Measurements from ENCODE around the gene DSCAM. TPM values are rescaled to one million over a fixed set of nuclear protein-coding genes. Genes with fewer than 3 reads are reported as not detected.

DSCAM gene
- total RNA-seq, 1 donor from 2014 or later, result not detected

- no peaks in the 10 kb centered on the region for H4K20me1 ChIP-seq (ENCODE audit: low read depth)
- H3F3A ChIP-seq (ENCODE audit: low read depth), result no peaks in the 10 kb centered on the region
- no peak overlapping the region for H3K4me3 ChIP-seq
- no peak overlapping the region for H3K27ac Mint-ChIP-seq
- H3K36me3 ChIP-seq, result no peaks in the 10 kb centered on the region
- H3K9ac ChIP-seq, result no peak overlapping the region
- no peak for DNase-seq (ENCODE audit: low spot score)
- no peak overlapping the region for H3K4me2 ChIP-seq
- peaks cover 21% of the 10 kb centered on the region for H3K4me1 Mint-ChIP-seq
- H3K9me3 Mint-ChIP-seq, result peaks cover 2% of the 10 kb centered on the region
- no peaks in the 10 kb centered on the region for H3K79me2 ChIP-seq (ENCODE audit: low read depth)
- H3K9me3 ChIP-seq (ENCODE audit: low read depth), result no peaks in the 10 kb centered on the region
- H3K4me3 Mint-ChIP-seq, result no peak overlapping the region
- no peaks in the 10 kb centered on the region for H3K36me3 Mint-ChIP-seq
- peaks cover 2% of the 10 kb centered on the region for H3K27me3 Mint-ChIP-seq (ENCODE audit: insufficient read depth, low read depth)
- H2AFZ ChIP-seq (replicated peaks), result no peak overlapping the region
- peaks cover 6% of the 10 kb centered on the region for H3K4me1 ChIP-seq
- TF ChIP-seq, protein P1, sequence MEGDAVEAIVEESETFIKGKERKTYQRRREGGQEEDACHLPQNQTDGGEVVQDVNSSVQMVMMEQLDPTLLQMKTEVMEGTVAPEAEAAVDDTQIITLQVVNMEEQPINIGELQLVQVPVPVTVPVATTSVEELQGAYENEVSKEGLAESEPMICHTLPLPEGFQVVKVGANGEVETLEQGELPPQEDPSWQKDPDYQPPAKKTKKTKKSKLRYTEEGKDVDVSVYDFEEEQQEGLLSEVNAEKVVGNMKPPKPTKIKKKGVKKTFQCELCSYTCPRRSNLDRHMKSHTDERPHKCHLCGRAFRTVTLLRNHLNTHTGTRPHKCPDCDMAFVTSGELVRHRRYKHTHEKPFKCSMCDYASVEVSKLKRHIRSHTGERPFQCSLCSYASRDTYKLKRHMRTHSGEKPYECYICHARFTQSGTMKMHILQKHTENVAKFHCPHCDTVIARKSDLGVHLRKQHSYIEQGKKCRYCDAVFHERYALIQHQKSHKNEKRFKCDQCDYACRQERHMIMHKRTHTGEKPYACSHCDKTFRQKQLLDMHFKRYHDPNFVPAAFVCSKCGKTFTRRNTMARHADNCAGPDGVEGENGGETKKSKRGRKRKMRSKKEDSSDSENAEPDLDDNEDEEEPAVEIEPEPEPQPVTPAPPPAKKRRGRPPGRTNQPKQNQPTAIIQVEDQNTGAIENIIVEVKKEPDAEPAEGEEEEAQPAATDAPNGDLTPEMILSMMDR (IDR thresholded peaks at IDR 0.05), result no peak
- no peak for TF ChIP-seq EZH2 (IDR thresholded peaks at IDR 0.05)
- TF ChIP-seq EZH2phosphoT487 (IDR thresholded peaks at IDR 0.05), result no peak
- H3K27me3 ChIP-seq, result no peaks in the 10 kb centered on the region
- H3K27ac ChIP-seq, result no peak overlapping the region
These were observed 794.7 kb downstream of the DSCAM start for GRCh38 chr21:40052276-40052675.

DNA sequence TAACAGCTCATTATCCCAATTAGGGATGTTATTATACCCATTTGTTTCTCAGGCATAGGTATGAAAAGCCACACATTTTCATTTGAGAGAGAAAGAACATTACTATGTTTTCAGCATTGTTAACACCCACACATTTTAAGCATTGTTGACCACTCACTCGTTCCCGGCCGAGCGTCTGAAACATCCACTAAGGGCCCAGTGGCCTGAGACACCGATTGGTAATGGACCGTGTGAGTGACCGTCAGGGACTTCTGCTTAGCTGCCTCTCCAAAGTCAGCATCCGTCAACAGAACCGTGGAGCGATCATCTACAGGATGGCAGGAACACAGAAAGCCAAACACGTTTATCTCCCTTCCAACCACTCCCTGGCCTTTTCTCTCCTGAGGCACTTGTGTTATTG is 795.2 kb downstream of the DSCAM start:
- Mint-ChIP-seq H3K36me3 (no peaks in the 10 kb centered on the region), H3K9me3 (peaks cover 2% of the 10 kb centered on the region), H3K4me3 (no peak overlapping the region), H3K27me3 (ENCODE audit: insufficient read depth, low read depth) (peaks cover 2% of the 10 kb centered on the region), H3K4me1 (peaks cover 22% of the 10 kb centered on the region), H3K27ac (no peak overlapping the region)
- H3K9ac ChIP-seq, result no peak overlapping the region
- H3K79me2 ChIP-seq (ENCODE audit: low read depth), result no peaks in the 10 kb centered on the region
- H3K4me2 ChIP-seq, result no peak overlapping the region
- peaks cover 6% of the 10 kb centered on the region for H3K4me1 ChIP-seq
- H3K9me3 ChIP-seq (ENCODE audit: low read depth), result no peaks in the 10 kb centered on the region
- H3K36me3 ChIP-seq, result no peaks in the 10 kb centered on the region
- H4K20me1 ChIP-seq (ENCODE audit: low read depth), result no peaks in the 10 kb centered on the region
- no peak overlapping the region for H2AFZ ChIP-seq (replicated peaks)
- no peak overlapping the region for H3K4me3 ChIP-seq
- H3K27ac ChIP-seq, result no peak overlapping the region
- no peaks in the 10 kb centered on the region for H3K27me3 ChIP-seq
- DNase-seq (ENCODE audit: low spot score), result no peak
- H3F3A ChIP-seq (ENCODE audit: low read depth), result no peaks in the 10 kb centered on the region
- TF ChIP-seq, protein P1 (IDR thresholded peaks at IDR 0.05), result no peak
- TF ChIP-seq EZH2 (IDR thresholded peaks at IDR 0.05) (no peak), EZH2phosphoT487 (IDR thresholded peaks at IDR 0.05) (no peak)

- TF ChIP-seq EZH2phosphoT487 (IDR thresholded peaks at IDR 0.05), result no peak
- TF ChIP-seq EZH2 (IDR thresholded peaks at IDR 0.05), result no peak
- TF ChIP-seq, protein P1 (IDR thresholded peaks at IDR 0.05), result no peak
- no peak overlapping the region for H3K9ac ChIP-seq
- H3K27ac ChIP-seq, result no peak overlapping the region
- DNase-seq (ENCODE audit: low spot score), result peak; percentile 19
- H3K4me2 ChIP-seq, result no peak overlapping the region
- H3F3A ChIP-seq (ENCODE audit: low read depth), result no peaks in the 10 kb centered on the region
- Mint-ChIP-seq H3K4me3 (no peak overlapping the region), H3K9me3 (no peaks in the 10 kb centered on the region), H3K4me1 (peaks cover 25% of the 10 kb centered on the region), H3K36me3 (no peaks in the 10 kb centered on the region), H3K27me3 (ENCODE audit: insufficient read depth, low read depth) (peaks cover 2% of the 10 kb centered on the region), H3K27ac (no peak overlapping the region)
- no peaks in the 10 kb centered on the region for H3K27me3 ChIP-seq
- no peaks in the 10 kb centered on the region for H3K36me3 ChIP-seq
- H3K79me2 ChIP-seq (ENCODE audit: low read depth), result no peaks in the 10 kb centered on the region
- peaks cover 6% of the 10 kb centered on the region for H3K4me1 ChIP-seq
- H2AFZ ChIP-seq (replicated peaks), result no peak overlapping the region
- no peak overlapping the region for H3K4me3 ChIP-seq
- H3K9me3 ChIP-seq (ENCODE audit: low read depth), result no peaks in the 10 kb centered on the region
- no peaks in the 10 kb centered on the region for H4K20me1 ChIP-seq (ENCODE audit: low read depth)
These were observed 797.0 kb downstream of the DSCAM start for GRCh38 chr21:40049931-40050290.
